Measurements from ENCODE around the gene MYOM1. TPM values are rescaled to one million over a fixed set of nuclear protein-coding genes. Genes with fewer than 3 reads are reported as not detected.

MYOM1 gene
- total RNA-seq, 1 donor from 2014 or later: 1.2 TPM

DNA sequence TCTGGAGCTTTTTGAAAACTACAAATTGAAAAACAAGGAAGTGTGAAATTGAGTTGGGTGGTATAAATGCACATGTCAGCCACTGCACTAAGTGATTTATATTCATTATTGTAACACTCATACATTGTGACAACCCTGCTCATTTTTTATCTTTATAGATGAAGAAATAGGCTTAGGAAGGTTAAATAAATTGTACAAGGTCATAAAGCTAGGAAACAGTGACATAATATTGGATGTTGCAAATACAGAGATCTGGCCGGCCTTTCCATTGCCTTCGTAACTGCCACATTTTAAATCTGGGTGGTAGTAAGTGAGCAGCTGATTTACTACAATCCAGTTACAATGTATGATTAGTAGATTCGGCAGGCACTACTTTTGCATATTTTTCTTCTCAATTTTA is 130.2 kb downstream of the MYOM1 start:
- DNase-seq (ENCODE audit: extremely low spot score in 2 of 2): no peak
- Histone ChIP-seq H3K4me3 (no peak overlapping the region), H3K9me3 (no peaks in the 10 kb centered on the region), H3K36me3 (no peaks in the 10 kb centered on the region), H3K4me1 (no peaks in the 10 kb centered on the region), H3K27me3 (no peaks in the 10 kb centered on the region), H3K27ac (no peak overlapping the region)
- intact Hi-C loops (cut with DNase I): no loop called here
- TF ChIP-seq POLR2AphosphoS5 (IDR thresholded peaks at IDR 0.05; ENCODE audit: insufficient read depth in 1 of 2, low read depth in 1 of 2): no peak
- no peak for TF ChIP-seq POLR2A (IDR thresholded peaks at IDR 0.05)
- TF ChIP-seq, protein P1, sequence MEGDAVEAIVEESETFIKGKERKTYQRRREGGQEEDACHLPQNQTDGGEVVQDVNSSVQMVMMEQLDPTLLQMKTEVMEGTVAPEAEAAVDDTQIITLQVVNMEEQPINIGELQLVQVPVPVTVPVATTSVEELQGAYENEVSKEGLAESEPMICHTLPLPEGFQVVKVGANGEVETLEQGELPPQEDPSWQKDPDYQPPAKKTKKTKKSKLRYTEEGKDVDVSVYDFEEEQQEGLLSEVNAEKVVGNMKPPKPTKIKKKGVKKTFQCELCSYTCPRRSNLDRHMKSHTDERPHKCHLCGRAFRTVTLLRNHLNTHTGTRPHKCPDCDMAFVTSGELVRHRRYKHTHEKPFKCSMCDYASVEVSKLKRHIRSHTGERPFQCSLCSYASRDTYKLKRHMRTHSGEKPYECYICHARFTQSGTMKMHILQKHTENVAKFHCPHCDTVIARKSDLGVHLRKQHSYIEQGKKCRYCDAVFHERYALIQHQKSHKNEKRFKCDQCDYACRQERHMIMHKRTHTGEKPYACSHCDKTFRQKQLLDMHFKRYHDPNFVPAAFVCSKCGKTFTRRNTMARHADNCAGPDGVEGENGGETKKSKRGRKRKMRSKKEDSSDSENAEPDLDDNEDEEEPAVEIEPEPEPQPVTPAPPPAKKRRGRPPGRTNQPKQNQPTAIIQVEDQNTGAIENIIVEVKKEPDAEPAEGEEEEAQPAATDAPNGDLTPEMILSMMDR (IDR thresholded peaks at IDR 0.05): no peak

DNA sequence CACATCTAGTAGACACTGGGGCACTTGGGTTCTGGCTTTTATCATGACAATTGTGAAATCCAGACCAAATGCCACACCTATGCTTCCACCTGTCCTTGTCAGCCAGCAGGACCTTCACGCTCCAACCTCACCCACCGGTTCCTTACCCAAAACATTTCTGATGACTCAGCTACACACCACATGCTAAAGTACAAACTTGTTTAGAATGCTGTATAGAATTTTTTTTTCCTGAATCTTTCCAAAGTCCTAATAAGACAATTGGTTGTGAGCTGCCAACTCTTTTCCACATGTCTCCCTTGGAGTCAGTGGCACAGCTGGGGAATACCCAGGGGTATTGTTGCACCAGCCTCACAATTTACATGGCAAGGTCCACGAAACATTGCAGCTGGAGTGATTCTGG is 131.3 kb downstream of the MYOM1 start:
- Histone ChIP-seq H3K27me3 (no peaks in the 10 kb centered on the region), H3K27ac (no peak overlapping the region), H3K4me3 (no peak overlapping the region), H3K4me1 (no peaks in the 10 kb centered on the region), H3K9me3 (no peaks in the 10 kb centered on the region), H3K36me3 (no peaks in the 10 kb centered on the region)
- intact Hi-C loops (cut with DNase I): no loop called here
- no peak for TF ChIP-seq POLR2AphosphoS5 (IDR thresholded peaks at IDR 0.05; ENCODE audit: insufficient read depth in 1 of 2, low read depth in 1 of 2)
- TF ChIP-seq, protein P1 (IDR thresholded peaks at IDR 0.05): no peak
- no peak for TF ChIP-seq POLR2A (IDR thresholded peaks at IDR 0.05)
- DNase-seq (ENCODE audit: extremely low spot score in 2 of 2): no peak

DNA sequence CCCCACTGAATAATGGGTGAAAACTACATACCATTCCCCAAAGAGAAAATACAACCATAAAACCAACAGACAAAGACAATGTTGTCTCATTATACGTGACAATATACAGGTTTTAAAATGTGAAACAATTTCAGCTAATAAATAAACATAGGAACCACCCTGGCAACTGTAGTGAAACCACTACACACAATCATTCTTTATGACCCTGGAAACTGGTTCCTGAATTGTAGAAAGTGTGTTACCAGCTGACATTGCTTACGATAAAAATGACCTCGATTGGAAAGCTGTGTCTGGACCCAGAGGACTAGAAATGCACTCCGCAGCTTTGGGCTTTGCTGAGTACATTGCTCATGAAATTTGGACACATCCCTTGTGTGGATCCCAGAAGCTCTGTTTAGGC is 132.9 kb downstream of the MYOM1 start:
- H3K4me1 ChIP-seq: no peaks in the 10 kb centered on the region
- no peak for DNase-seq (ENCODE audit: extremely low spot score in 2 of 2)
- H3K36me3 ChIP-seq: no peaks in the 10 kb centered on the region
- H3K9me3 ChIP-seq: no peaks in the 10 kb centered on the region
- H3K4me3 ChIP-seq: no peak overlapping the region
- no peaks in the 10 kb centered on the region for H3K27me3 ChIP-seq
- H3K27ac ChIP-seq: no peak overlapping the region
- intact Hi-C loops (cut with DNase I): no loop called here
- TF ChIP-seq POLR2A (IDR thresholded peaks at IDR 0.05): no peak
- no peak for TF ChIP-seq POLR2AphosphoS5 (IDR thresholded peaks at IDR 0.05; ENCODE audit: insufficient read depth in 1 of 2, low read depth in 1 of 2)
- TF ChIP-seq, protein P1 (IDR thresholded peaks at IDR 0.05): no peak

- no peak for DNase-seq (ENCODE audit: extremely low spot score in 2 of 2)
- no peaks in the 10 kb centered on the region for H3K36me3 ChIP-seq
- no peaks in the 10 kb centered on the region for H3K9me3 ChIP-seq
- H3K27me3 ChIP-seq: no peaks in the 10 kb centered on the region
- H3K27ac ChIP-seq: no peak overlapping the region
- TF ChIP-seq, protein P1 (IDR thresholded peaks at IDR 0.05): no peak
- no peak for TF ChIP-seq POLR2AphosphoS5 (IDR thresholded peaks at IDR 0.05; ENCODE audit: insufficient read depth in 1 of 2, low read depth in 1 of 2)
- TF ChIP-seq POLR2A (IDR thresholded peaks at IDR 0.05): no peak
- no peaks in the 10 kb centered on the region for H3K4me1 ChIP-seq
- no peak overlapping the region for H3K4me3 ChIP-seq
- intact Hi-C loops (cut with DNase I): no loop called here
These were observed 134.2 kb downstream of the MYOM1 start for GRCh38 chr18:3085612-3086011.

- intact Hi-C loops (cut with DNase I): no loop called here
- Histone ChIP-seq H3K4me1 (no peaks in the 10 kb centered on the region), H3K9me3 (no peaks in the 10 kb centered on the region), H3K27ac (no peak overlapping the region), H3K4me3 (no peak overlapping the region), H3K36me3 (no peaks in the 10 kb centered on the region), H3K27me3 (no peaks in the 10 kb centered on the region)
- no peak for TF ChIP-seq POLR2AphosphoS5 (IDR thresholded peaks at IDR 0.05; ENCODE audit: insufficient read depth in 1 of 2, low read depth in 1 of 2)
- TF ChIP-seq POLR2A (IDR thresholded peaks at IDR 0.05): no peak
- no peak for DNase-seq (ENCODE audit: extremely low spot score in 2 of 2)
These were observed 135.6 kb downstream of the MYOM1 start for GRCh38 chr18:3084206-3084605.
